ENCODE measurements around the gene MYO18B.
"Not testable (repeated sequence)": the region's sequence is repeated elsewhere in the genome, so short reads cannot be mapped to it uniquely, and the experiment has no call there.

The MYO18B gene

GRCh38 chr22:25962711-25963110 lies 220.7 kb downstream of the MYO18B start:
- Histone ChIP-seq H3K9me3 (ENCODE audit: control insufficient read depth in 1 of 2, low read length in 2 of 2) (peaks cover 0 to 7% of the 10 kb centered on the region in 2 donors), H3K27me3 (ENCODE audit: low read depth, low read length) (no peaks in the 10 kb centered on the region), H3K27ac (ENCODE audit: low read length) (no peak overlapping the region), H3K4me1 (ENCODE audit: control insufficient read depth in 1 of 2, insufficient read depth in 2 of 2, low read length in 2 of 2) (no peaks in the 10 kb centered on the region), H3K36me3 (ENCODE audit: control insufficient read depth in 1 of 2, insufficient read depth in 2 of 2, low read length in 2 of 2) (no peaks in the 10 kb centered on the region), H3K4me3 (ENCODE audit: low read depth in 1 of 2, low read length in 2 of 2) (no peak overlapping the region)

- Histone ChIP-seq H3K27ac (ENCODE audit: low read length) (no peak overlapping the region), H3K27me3 (ENCODE audit: low read depth, low read length) (no peaks in the 10 kb centered on the region), H3K4me3 (ENCODE audit: low read depth in 1 of 2, low read length in 2 of 2) (no peak overlapping the region), H3K4me1 (ENCODE audit: control insufficient read depth in 1 of 2, insufficient read depth in 2 of 2, low read length in 2 of 2) (no peaks in the 10 kb centered on the region), H3K9me3 (ENCODE audit: control insufficient read depth in 1 of 2, low read length in 2 of 2) (peaks cover 0 to 7% of the 10 kb centered on the region in 2 donors), H3K36me3 (ENCODE audit: control insufficient read depth in 1 of 2, insufficient read depth in 2 of 2, low read length in 2 of 2) (no peaks in the 10 kb centered on the region)
Observed at GRCh38 chr22:25964961-25965730, 223.2 kb downstream of the MYO18B start.

- Histone ChIP-seq H3K4me3 (ENCODE audit: low read depth in 1 of 2, low read length in 2 of 2) (no peak overlapping the region), H3K27me3 (ENCODE audit: low read depth, low read length) (no peaks in the 10 kb centered on the region), H3K36me3 (ENCODE audit: control insufficient read depth in 1 of 2, insufficient read depth in 2 of 2, low read length in 2 of 2) (no peaks in the 10 kb centered on the region), H3K4me1 (ENCODE audit: control insufficient read depth in 1 of 2, insufficient read depth in 2 of 2, low read length in 2 of 2) (no peaks in the 10 kb centered on the region), H3K27ac (ENCODE audit: low read length) (no peak overlapping the region), H3K9me3 (ENCODE audit: control insufficient read depth in 1 of 2, low read length in 2 of 2) (peaks cover 0 to 7% of the 10 kb centered on the region in 2 donors)
Observed at GRCh38 chr22:25966448-25966913, 224.5 kb downstream of the MYO18B start.

DNA sequence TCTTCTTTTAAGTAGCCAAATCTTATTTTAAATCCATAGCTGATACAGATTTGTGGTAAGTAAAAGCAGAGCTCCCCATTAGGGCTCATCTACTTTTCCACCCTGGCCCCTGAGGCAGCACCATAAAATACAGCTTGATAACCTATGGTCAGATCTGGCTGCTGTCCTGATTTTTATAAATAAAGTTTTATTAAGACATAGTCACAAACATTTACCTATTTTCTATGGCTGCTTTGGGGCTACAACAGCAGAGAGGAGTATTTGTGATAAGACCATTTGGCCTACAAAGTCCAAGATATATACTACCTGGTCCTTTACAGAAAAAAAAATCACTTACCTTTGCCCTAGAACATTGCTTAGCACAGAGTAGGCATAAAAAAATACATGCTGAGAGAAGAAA lies 227.3 kb downstream of the MYO18B start:
- Histone ChIP-seq H3K9me3 (ENCODE audit: control insufficient read depth in 1 of 2, low read length in 2 of 2) (no peaks in the 10 kb centered on the region), H3K36me3 (ENCODE audit: control insufficient read depth in 1 of 2, insufficient read depth in 2 of 2, low read length in 2 of 2) (no peaks in the 10 kb centered on the region), H3K27ac (ENCODE audit: low read length) (no peak overlapping the region), H3K4me3 (ENCODE audit: low read depth in 1 of 2, low read length in 2 of 2) (no peak overlapping the region), H3K4me1 (ENCODE audit: control insufficient read depth in 1 of 2, insufficient read depth in 2 of 2, low read length in 2 of 2) (no peaks in the 10 kb centered on the region), H3K27me3 (ENCODE audit: low read depth, low read length) (no peaks in the 10 kb centered on the region)

DNA sequence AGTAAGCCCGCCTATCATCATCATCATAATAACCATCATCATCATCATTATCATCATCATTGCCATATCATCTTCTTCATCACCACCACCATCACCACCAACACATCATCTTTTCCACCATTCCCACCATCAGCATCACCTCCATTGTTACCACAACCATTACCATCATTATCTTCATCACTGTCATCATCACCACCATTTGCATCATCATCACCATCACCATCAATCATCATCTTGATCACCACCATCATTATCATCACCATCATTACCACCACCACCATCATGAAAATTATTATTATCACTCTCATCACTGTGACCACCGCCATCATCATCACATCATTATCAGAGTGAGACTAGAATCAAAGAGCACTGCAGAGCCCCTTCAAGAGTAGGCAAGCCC lies 227.9 kb downstream of the MYO18B start:
- Histone ChIP-seq H3K4me1 (ENCODE audit: control insufficient read depth in 1 of 2, insufficient read depth in 2 of 2, low read length in 2 of 2) (no peaks in the 10 kb centered on the region), H3K36me3 (ENCODE audit: control insufficient read depth in 1 of 2, insufficient read depth in 2 of 2, low read length in 2 of 2) (no peaks in the 10 kb centered on the region), H3K9me3 (ENCODE audit: control insufficient read depth in 1 of 2, low read length in 2 of 2) (no peaks in the 10 kb centered on the region), H3K4me3 (ENCODE audit: low read depth in 1 of 2, low read length in 2 of 2) (no peak overlapping the region), H3K27me3 (ENCODE audit: low read depth, low read length) (no peaks in the 10 kb centered on the region), H3K27ac (ENCODE audit: low read length) (no peak overlapping the region)

DNA sequence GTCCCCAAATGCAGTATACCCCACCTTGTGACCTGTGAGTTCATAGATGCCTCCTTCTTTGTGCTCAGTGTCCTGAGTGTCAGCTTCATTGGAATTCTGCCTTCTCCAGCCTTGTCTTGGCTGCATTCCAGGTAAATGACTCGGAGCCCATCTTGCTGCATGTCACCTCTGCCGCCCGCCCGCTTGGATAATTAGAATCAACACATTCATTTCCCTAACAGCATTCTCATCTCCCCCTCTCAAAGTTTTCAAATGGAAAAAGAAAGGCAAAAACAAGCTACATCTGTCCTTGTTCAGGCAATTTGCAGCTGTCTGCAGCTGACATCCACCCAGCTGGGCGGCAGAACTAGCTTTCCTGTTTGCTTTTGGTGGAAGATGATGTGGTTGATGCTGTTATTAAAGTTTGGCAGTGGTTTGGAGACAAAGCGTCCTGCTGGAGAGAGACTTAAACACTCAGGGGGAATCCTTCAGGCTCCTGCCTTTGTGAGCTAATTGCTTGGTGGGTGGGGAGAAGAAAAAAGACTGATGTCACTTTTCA lies 228.5 kb downstream of the MYO18B start:
- H3K9me3 ChIP-seq (ENCODE audit: control insufficient read depth in 1 of 2, low read length in 2 of 2), result no peaks in the 10 kb centered on the region
- H3K36me3 ChIP-seq (ENCODE audit: control insufficient read depth in 1 of 2, insufficient read depth in 2 of 2, low read length in 2 of 2), result no peaks in the 10 kb centered on the region
- no peaks in the 10 kb centered on the region for H3K27me3 ChIP-seq (ENCODE audit: low read depth, low read length)
- no peak overlapping the region for H3K27ac ChIP-seq (ENCODE audit: low read length)
- H3K4me1 ChIP-seq (ENCODE audit: control insufficient read depth in 1 of 2, insufficient read depth in 2 of 2, low read length in 2 of 2), result no peaks in the 10 kb centered on the region
- no peak overlapping the region for H3K4me3 ChIP-seq (ENCODE audit: low read depth in 1 of 2, low read length in 2 of 2)

DNA sequence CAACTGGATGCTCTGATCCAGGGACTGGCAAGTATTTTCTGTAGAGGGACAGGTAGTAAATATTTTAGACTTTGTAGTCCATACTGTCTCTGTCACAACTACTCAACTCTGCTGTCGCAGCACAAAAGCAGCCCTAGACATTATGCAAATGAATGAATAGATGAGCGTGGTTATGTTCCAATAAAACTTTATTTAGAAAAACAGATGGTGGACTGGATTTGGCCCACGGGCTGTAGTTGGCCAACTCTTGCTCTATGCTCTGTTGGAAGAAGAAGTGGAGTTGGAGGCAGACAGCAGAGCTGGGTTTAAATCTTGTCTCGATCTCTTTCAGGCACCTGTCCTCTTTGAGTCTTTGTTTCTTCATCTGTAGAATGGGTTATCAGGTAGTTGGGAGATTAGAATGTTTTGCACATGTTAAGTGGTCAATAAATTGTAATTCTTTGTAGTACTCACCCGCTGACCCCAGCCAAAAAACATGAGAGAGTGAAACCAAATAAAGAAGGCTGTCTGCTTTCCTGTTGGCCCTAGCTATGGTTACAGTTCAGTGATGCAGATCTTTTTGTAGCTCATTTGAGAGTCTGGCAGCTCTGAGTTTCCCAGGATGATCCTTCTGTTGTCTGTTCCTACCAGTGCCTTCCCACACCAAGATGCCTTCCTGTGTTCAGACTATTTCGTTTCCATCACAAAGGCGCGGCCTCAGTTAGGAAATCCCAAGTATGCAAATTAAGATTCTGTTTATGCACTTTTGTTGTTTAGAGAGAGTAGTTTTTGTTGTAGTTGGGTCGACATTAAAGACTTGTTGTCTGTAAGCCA lies 229.2 kb downstream of the MYO18B start:
- Histone ChIP-seq H3K27ac (ENCODE audit: low read length) (no peak overlapping the region), H3K4me3 (ENCODE audit: low read depth in 1 of 2, low read length in 2 of 2) (no peak overlapping the region), H3K27me3 (ENCODE audit: low read depth, low read length) (no peaks in the 10 kb centered on the region)

DNA sequence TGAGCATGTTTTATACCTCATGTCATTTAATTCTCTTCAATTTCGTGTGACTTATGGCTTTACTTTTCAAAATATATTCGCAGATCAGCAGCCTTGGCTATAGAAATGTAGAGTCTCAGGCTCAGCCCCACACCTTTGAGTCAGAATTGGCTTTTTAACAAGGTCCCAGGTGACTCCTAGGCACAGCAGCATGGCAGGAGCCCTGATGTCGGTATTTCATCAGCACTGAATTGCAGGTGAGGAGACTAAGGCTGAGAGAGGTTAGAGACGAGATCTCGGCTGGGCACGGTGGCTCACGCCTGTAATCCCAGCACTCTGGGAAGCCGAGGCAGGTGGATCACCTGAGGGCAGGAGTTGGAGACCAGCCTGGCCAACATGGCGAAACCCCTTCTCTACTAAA lies 230.4 kb downstream of the MYO18B start:
- Histone ChIP-seq H3K27ac (ENCODE audit: low read length) (no peak overlapping the region), H3K4me1 (ENCODE audit: control insufficient read depth in 1 of 2, insufficient read depth in 2 of 2, low read length in 2 of 2) (no peaks in the 10 kb centered on the region), H3K36me3 (ENCODE audit: control insufficient read depth in 1 of 2, insufficient read depth in 2 of 2, low read length in 2 of 2) (no peaks in the 10 kb centered on the region), H3K4me3 (ENCODE audit: low read depth in 1 of 2, low read length in 2 of 2) (no peak overlapping the region), H3K9me3 (ENCODE audit: control insufficient read depth in 1 of 2, low read length in 2 of 2) (no peaks in the 10 kb centered on the region), H3K27me3 (ENCODE audit: low read depth, low read length) (no peaks in the 10 kb centered on the region)

More for the DNA sequence above, 229.2 kb downstream of the MYO18B start:
- H3K4me1 ChIP-seq (ENCODE audit: control insufficient read depth in 1 of 2, insufficient read depth in 2 of 2, low read length in 2 of 2), result no peaks in the 10 kb centered on the region
- H3K9me3 ChIP-seq (ENCODE audit: control insufficient read depth in 1 of 2, low read length in 2 of 2), result no peaks in the 10 kb centered on the region
- H3K36me3 ChIP-seq (ENCODE audit: control insufficient read depth in 1 of 2, insufficient read depth in 2 of 2, low read length in 2 of 2), result no peaks in the 10 kb centered on the region

GRCh38 chr22:25976356-25976755 lies 234.4 kb downstream of the MYO18B start:
- Histone ChIP-seq H3K36me3 (ENCODE audit: control insufficient read depth in 1 of 2, insufficient read depth in 2 of 2, low read length in 2 of 2) (no peaks in the 10 kb centered on the region), H3K4me3 (ENCODE audit: low read depth in 1 of 2, low read length in 2 of 2) (no peak overlapping the region), H3K9me3 (ENCODE audit: control insufficient read depth in 1 of 2, low read length in 2 of 2) (no peaks in the 10 kb centered on the region), H3K27me3 (ENCODE audit: low read depth, low read length) (no peaks in the 10 kb centered on the region), H3K4me1 (ENCODE audit: control insufficient read depth in 1 of 2, insufficient read depth in 2 of 2, low read length in 2 of 2) (no peaks in the 10 kb centered on the region), H3K27ac (ENCODE audit: low read length) (no peak overlapping the region)

GRCh38 chr22:25979968-25980367 lies 238.0 kb downstream of the MYO18B start:
- peaks cover 0 to 8% of the 10 kb centered on the region in 2 donors for H3K9me3 ChIP-seq (ENCODE audit: control insufficient read depth in 1 of 2, low read length in 2 of 2)
- no peak overlapping the region for H3K4me3 ChIP-seq (ENCODE audit: low read depth in 1 of 2, low read length in 2 of 2)
- H3K27me3 ChIP-seq (ENCODE audit: low read depth, low read length), result no peaks in the 10 kb centered on the region
- H3K4me1 ChIP-seq (ENCODE audit: control insufficient read depth in 1 of 2, insufficient read depth in 2 of 2, low read length in 2 of 2), result no peaks in the 10 kb centered on the region
- H3K36me3 ChIP-seq (ENCODE audit: control insufficient read depth in 1 of 2, insufficient read depth in 2 of 2, low read length in 2 of 2), result no peaks in the 10 kb centered on the region
- no peak overlapping the region for H3K27ac ChIP-seq (ENCODE audit: low read length)

DNA sequence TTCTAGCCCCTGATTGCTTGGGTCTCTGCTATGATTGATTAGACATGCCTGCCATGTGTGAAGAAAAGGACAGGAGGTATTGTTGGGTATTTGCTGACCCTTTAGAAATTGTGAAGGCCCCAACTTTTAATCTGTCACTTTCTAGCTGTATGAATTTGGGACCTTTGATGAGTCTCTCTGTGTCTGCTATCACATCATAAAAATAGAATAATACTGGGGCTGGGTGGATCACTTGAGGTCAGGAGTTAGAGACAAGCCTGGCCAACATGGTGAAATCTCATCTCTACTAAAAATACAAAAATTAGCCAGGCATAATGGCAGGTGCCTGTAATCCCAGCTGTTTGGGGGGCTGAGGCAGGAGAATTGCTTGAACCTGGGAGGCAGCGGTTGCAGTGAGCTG lies 242.9 kb downstream of the MYO18B start:
- H3K36me3 ChIP-seq (ENCODE audit: control insufficient read depth in 1 of 2, insufficient read depth in 2 of 2, low read length in 2 of 2); H3K27me3 ChIP-seq (ENCODE audit: low read depth, low read length); H3K4me3 ChIP-seq (ENCODE audit: low read depth in 1 of 2, low read length in 2 of 2); H3K9me3 ChIP-seq (ENCODE audit: control insufficient read depth in 1 of 2, low read length in 2 of 2); H3K4me1 ChIP-seq (ENCODE audit: control insufficient read depth in 1 of 2, insufficient read depth in 2 of 2, low read length in 2 of 2); H3K27ac ChIP-seq (ENCODE audit: low read length): not testable (repeated sequence)

All from muscle layer of duodenum (tissue), 2 donors.